Measurements from ENCODE around the gene KIF1A.
"Not testable (repeated sequence)": the region's sequence is repeated elsewhere in the genome, so short reads cannot be mapped to it uniquely, and the experiment has no call there.

KIF1A gene

DNA sequence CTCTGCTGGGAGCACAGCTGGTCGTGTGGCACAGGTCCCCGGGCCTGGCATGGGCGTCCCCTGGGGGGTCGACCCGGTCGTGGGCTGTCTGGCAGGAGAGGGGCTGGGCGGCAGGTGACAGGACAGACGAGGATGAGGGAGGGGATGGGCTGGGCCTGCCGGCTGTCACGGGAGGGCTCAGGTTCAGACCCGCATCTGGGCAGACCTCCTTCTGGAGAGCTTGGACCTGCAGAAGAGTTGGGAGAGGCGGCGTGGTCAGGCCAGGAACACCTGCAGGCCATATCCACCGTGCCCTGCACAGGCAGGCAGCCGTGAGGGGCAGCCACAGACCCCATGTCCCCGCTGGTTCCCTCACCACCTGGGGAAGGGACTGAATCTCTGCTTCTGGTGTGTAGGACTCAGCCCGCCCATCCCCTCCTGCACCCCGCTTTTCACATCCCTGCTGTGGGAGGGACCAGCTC lies 102.8 kb downstream of the KIF1A start:
- DNase-seq, result no peak

DNA sequence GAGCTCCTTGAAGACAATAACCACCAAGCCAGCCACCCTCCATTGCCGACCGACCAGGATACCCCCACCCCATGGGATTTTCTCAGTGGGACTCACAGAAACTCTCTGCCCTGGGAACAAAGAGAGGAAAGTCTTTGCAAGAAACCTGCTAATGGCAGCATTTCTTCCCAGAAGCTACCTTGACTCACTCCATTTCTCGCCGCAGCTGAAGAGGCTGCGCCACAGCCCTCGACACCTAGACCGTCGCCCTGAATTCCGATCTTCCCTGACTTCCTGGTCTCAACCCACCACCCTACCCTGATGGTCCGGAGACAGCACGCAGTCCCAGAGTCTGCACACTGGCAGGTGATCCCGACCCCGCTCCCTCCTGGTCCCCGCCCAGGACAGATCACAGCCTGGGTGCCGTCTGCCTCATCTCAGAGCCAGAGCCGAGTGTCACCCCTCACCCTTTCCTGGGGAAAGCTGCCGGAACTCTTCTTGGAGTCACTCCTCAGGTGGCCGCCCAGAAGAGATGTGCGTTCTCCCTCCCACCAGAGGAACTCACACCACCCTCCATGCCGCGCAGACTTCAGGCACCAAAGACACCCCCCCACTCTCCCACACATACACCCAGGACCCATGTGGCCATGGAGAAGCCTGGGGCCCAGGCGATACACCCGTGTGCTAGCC lies 103.8 kb downstream of the KIF1A start:
- no peak for DNase-seq

DNA sequence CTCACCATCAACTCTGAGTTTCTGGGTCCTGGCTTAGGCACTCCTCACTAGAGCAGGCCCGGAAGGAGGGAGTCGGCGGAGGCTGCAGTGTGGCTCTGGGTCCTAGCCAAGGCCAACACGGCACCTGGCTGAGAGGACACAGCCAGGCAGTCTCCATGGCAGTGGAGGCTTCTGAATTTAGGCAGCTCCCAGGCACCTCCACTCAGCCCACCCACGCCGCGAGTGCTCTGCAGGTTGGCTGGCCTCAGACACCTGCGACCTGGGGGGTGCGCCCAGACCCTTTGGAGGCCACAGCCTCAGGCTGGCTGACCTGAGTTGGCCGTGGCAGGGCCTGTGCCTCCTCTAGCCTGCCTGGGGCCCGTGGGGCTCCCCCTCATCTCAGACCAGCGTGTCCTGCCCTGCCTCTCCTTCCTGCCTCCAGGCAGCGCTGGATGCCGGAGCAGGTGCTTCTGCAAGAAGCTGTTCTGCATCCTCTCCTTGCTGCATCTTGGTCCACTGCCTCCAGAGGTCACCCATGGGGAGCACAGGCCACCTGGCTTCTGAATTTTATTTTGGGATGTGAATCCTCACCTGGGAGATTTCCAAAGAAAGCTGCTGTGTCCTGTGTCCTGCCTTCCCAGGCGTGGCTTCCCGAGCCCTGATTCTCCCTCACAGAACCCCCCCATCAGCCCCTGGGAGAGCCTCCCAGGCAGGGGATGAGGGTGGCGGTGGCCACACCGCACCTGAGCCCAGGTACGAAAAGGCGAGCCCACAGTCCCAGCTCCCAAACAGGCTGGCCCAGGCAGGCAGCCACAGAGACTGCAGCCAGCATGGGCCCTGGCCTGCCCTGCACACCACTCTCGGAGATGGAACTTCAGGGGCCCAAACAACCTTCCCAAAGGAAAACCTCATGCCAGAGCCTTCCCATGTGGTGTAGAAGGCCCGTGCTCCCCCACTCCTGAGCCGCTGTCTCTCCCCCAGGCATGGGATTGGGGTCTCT lies 105.0 kb downstream of the KIF1A start:
- no peak for DNase-seq

DNA sequence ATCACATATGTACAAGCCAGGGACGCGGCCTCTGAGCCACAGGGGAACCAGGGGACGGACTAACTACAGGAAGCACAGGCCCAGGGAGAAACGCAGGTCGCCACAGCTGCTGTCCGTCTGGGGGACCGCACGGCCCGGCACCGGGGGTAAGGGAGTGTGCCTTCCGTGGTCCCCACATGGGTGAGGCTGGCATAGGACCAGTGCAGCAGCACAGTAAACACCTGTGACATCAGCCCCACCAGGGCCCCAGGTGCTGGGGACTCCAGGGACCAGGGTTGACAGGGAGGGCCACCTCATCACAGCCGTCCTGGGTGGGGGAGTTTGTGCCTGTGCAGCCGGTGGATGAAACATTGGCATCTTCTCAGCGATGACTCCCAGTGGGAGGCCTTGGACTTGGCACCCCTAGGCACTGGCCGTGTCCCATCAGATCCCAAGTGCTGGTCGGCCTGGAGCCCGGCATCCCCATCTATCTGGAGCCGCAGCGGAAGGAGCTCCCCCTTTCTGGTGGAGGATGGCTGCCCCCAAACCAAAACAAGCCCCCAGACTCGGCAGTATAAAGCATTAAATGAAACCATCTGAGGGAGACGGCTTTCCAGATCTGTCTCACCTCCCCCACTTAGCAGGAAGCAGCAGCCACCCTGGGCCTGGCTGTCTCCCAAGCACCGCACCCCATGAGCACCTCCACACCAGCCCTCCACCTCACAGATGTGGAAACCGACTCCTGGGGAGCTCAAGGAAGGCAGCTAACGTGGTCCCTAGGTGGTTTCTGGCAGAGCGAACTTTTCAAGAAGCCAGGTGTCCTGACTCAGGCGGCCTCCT lies 105.9 kb downstream of the KIF1A start:
- no peak for DNase-seq

DNA sequence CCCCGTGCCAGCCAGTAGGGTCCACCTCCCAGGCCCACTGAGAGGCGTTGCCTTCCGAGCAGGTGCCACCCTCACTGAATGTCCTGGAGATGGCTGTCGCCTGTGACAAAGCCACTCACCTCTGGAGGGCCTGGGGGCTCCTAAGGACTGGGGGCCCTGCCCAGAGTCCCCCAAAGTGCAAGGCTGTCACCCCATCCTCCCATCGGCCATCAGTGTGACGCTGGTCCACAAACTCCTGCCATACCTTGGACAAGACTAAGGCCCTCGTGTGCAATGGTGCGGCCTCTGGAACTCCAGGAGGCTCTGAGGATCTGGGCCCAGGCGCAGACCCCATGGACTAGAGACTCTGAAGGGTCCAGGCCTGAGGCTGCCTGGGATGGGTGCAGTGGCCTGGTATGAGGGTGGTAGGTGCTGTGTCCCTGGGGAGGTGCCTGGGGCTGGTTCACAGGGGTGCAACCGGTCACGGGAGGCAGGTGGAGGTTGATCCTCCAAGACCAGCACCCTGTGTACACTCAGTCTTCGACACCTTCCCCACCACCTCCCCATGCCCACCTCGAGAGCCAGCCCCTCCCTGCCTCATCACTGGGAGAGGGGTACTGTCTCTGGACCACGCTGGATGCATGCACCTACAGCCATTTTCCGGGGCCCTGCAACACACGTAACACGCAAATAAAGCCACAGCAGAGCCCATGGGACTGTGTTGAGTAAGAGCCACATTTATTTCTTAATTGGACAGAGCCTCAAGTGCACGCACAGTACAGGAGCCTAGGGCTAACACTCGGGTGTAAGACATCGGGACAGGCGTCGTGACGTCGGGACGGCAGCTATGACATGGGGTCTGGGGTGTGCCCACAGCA lies 106.7 kb downstream of the KIF1A start:
- no peak for DNase-seq

DNA sequence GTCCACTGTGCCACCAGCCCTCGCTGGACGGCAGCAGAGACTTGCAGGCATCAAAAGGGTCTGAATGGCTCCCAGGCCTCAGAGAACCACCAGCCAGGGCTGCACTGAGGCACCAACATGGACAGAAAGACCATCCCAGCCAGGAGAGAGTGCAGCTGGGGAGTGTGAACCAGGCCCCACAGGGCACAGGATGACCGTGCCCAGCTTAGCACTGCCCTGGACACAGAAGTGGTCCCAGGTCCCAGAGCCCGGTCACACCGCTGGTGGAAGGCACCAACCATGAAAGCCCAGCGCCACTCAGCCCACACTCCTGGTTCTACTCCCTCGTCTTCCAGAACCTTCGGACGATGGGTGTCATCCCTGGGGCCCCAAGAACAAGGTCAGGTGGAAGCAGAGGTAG lies 107.9 kb downstream of the KIF1A start:
- DNase-seq, result no peak

DNA sequence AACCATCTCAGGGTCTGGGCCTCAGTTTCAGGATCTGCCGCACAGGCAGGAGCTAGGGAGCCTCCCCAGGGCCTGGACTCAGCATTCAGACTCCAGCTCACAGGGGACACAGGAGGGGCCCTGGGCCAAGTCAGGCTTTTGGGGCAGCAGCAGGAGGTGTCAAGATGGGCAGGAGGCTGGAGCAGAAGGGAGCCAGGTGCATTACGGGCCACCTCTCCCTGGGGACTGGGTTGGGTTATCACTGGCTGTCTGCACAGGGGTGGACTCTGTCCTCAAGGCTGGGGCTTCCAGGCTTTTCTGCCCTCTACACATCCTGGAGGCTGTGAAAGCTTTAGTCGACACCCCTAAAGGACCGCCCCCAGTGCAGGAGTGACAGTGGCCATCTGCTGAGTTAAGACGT lies 108.3 kb downstream of the KIF1A start:
- no peak for DNase-seq

DNA sequence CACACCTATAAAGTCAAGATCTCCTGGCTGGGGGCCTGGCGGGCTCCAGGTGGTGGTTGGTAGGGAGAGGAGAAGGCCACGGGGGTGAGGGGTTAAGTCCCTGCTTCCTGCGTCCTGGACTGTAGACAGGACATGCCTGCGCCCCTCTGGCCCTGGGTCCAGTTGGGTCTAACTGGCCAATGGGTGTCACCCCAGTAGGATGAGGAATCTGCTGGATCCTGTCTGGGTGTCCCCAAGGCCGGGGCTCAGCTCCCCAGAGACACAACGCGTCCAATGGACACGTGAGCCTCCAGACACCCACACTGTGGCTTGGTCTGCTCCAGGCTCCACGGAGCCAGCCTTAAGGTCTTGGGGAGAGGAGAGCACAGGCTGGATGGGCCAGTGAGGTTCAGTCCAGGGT lies 108.7 kb downstream of the KIF1A start:
- no peak for DNase-seq

DNA sequence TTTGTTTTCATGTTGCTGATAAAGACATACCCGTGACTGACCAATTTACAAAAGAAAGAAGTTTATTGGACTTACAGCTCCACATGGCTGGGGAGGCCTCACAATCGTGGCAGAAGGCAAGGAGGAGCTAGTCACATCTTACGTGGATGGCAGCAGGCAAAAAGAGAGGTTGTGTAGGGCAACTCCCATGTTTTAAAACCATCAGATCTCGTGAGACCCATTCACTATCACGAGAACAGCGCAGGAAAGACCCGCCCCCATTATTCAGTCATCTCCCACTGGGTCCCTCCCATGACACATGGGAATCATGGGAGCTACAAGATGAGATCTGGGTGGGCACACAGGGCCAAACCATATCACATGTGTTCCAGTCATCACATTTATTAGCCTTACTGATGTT lies 111.6 kb downstream of the KIF1A start:
- DNase-seq, result no peak

DNA sequence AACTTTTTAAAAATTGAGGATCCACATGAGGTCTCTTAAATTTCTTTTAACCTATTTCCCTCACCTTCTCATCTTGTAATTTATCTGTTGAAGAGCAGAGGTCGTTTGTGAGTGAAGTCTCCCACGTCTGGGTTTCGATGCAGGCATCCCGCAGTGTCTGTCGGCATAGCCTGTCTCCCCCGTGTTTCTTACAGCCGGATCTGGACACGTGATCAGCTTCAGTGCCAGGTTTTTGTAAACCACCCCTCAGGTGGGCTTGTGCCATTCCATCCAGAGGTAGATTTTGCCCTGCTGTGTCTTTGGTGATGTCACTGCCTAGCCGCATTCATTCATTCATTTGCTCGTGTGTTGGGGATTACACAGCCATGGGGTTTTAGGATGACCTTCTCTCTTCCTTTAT lies 112.2 kb downstream of the KIF1A start:
- no peak for DNase-seq

DNA sequence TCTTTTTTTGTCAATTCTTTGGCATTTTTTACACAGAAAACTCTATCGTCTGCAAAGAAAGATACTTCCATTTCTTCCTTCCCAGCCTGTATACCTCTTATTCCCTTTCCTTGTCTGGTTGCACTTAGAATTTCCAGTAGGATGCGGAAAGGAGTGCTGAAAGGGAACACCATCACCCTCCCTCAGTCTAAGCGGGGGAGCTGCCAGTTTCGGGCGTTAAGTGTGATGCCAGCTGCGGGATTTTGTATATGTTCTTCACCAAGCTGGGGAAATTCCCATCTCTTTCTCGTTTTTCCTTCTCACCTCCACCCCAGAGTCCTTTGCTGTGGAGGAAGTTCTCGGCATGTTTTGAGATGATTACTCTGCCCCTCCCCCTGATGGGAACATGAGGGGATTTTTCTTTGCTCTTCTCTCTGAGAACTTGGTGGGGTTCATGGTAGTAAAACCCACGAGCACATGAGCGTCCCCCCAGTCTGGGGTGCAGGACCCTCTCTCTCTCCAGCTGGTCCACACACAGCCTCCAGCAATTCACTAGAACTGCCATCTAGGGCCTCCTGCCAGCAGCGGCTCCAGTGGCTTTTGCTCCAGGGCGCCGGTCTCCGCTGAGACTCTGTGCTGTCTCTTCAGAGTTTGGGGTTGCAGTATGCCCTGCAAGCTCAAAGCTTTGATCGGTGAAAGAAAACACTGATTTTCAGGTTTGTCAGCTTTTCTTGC lies 112.8 kb downstream of the KIF1A start:
- no peak for DNase-seq

DNA sequence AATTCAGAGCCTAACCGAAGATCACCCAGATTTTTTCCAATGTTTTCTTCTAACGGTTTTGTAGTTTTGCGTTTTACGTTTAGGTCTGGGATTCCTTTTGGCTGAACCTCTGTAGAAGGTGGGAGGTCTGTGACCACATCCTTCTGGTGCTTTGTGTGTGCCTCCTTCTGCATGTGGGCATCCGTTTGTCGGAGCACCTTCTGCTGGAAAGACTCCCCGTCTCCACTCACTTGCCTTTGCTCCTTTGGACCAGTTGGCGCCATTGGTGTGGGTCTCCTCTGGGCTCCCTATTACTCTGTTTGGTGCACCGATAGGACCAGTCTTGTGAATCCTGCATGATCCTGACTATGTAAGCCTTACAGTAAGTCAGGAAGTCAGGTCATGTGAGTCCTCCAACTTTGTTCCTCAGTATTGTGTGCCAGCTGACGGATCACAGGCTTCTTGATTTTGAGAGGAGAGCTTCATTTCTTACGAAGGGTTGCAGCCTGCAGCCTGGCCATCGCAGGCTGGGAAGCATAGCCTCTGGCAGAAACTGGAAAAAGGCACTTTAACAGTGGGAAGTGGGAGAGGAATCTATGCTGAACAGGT lies 114.7 kb downstream of the KIF1A start:
- DNase-seq, result no peak

DNA sequence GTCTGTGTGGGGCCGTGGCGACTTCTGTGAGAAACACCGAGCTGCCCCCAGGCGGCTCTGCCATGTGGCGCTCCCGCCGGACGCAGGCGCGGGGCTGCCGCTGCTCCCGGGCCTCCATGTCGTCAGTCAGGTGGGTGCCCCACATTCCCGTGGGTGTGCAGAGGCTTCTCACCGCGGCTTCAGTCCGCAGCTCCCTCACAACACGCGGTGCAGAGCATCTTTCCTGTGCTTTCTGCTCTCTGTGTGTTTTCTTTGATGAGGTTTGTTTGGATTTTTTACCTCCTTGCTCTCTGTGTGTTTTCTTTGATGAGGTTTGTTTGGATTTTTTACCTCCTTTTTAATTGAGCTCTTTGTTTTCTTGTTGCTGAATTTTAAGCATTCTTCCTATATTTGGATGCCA lies 115.4 kb downstream of the KIF1A start:
- DNase-seq, result no peak

DNA sequence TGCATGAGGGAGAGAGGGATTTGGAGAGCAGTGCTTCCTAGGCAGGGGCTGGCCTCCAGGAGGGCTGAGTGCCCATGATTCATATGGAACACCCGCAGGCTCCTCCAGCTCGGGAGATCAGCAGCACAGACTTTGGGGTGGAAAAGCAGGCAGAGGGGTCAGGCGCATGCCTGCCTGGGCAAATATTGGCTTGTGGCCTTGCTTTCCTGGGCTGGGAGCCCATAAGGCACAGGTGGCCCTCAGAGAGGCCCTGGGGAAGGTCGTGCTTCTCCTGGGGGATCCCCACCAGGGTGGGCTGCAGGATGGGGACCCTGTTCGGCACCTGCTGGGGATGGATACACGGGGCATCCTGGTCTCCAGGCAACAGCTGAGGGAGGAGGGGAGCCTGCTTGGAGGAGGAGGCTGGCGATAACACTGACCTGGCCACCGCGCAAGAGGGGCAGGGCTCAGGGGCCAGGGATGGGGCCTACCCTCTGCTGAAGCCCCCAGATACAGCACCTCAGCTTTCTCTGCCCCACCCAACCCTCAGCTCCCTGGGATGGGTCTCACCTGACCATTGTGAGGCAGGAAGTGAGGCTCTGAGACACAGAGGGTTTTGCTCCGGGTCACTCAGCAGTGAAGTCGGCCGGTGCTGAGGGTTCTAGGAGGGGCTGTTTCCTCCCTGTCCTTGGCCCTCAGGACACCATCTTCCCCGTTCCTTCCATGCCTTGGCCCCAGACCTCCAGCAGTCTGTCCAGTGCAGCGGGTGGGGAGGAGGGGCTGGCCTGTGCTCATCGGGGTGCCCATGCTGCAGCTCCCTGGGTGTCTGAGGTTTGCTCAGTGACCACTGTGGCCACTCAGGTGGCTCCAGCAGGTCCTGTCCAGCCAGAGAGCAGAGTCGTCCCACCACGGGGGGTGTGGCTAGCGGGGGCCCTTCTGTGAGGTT lies 116.3 kb downstream of the KIF1A start:
- DNase-seq, result no peak

DNA sequence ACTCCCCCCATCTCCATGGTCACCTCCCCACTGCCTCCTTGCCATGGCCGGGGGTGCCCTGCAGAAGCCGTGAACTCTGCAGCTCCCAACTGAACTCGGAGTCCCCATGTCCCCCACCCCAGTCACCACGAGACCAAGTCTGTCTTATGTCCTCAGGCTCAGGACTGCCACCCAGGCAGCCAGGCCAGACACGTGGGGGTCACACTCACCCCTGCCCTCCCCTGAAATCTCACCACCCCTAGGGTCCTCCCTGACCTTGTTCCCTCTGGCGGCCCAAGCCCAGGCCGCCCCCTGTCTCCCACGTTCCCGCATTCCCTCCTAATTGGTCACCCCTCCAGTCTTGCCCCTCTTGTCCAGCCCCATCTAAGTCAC lies 117.4 kb downstream of the KIF1A start:
- DNase-seq, result no peak

DNA sequence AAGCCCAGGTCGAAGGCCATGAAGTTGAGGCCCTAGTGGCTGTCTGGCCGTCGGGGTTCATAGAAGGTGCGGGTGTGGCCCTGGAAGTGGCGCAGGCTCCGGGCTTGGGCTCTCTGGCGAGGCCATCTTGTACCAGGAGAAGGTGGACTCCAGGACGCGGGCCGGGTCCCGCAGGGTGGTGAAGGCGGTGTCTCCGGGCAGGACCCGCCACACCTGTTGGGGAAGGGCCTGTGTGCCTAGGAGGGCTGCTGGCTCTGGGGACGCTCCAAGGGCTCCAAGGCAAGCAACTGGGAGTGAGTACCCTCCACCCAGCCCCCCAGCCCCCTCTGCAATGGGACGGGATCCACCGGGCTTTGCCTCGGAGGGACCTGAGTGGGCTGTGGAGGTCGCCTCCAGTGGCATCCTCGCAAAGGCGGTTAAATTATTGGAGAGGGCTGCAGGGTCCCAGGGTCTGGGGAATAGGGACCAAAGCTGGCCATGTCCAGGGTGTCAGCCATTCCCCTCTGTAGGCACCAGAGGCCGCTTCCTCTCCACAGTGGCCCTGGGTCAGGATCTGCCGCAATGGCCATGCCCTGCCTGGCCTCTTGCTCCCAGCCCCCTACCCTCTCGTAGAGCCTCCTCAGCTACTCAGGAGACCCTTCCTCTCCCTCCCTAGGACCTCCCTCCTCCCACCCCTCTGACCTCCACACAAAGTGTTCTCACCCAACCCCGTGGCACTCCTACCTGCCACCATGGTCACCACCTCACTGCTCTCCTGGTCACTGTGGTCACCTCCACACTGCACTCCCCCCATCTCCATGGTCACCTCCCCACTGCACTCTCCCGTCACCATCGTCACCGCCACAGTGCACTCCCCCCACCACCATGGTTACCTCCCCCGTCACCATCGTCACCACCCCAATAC lies 118.0 kb downstream of the KIF1A start:
- no peak for DNase-seq

DNA sequence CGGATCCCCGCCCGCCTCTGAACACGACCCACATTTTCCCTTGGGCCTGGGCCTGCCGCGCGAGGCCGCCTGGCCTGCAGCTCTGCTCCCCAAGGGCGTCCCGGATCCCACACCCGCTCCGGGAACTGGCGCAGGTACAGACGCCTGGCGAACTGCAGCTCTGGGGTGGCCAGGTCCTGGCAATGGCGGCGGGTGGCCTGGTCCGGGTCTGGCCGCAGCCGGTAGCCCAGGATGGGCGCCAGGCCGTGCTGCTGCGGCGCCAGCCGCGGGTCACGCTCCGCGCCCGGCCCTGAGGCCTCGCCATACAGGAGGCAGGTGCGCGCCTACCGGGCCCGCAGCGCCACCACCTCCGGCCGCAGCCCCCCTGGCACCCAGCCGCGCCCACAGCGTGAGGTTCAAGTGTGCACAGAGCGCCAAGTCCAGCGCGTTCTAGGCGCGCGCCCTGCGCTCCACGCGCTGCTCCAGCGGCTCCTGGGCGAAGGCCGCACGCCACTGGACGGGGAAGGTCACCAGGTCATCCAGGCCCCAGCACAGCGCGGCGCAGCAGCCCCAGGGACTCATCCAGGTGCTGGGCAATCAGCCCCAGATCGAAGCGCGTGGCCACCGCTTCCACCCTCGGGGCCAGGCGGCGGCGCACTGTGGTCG lies 118.8 kb downstream of the KIF1A start:
- DNase-seq, result no peak

DNA sequence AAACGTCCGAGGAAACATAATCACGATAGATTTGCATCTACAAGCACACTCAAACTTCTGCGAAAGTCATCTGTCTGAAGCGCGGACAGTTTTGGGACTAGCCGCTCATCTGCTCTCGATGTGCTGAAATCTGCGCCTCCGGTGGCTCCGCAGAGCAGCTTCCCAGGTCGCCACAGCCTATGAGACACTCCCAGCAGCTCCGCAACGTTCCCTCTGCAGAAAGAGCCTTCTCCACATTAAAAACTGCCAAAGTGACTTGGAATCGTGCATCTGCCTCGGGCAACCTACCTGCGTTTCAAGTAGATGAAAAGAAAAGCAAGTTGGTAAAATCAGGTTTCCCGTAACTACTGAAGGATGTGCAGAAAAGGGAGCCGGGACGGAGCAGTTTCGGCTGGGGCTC lies 119.4 kb downstream of the KIF1A start:
- not testable (repeated sequence) for DNase-seq

DNA sequence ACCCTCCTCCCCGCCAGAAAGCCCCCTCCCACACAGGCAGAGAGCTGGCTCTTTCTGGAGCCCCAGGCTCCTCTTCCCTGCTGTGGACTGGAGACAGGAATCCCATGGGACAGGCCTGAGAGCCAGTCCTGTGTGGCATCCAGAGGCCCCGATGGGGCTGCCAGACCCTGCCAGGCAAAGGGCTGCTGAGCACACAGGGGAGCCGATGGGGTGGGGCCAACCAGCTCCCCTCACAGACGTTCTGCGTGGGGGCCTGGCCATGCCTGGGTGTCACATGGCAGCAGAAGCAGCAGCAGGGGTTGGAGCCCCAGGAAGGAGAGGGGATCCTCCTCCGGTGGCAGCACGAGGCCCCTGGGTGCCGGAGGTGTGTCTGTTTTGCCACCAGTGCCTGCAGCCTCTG lies 120.2 kb downstream of the KIF1A start:
- DNase-seq, result not testable (repeated sequence)

All from NCI-H2081 treated with DMSO at 0.1 percent for 48 hours (cell line).